GM12872 (cell line): ENCODE measurements around the gene RILPL2.
A peak's percentile ranks its signal among the peaks of the same experiment; 100 is the strongest.

Source experiments
- CTCF ChIP-seq: IDR thresholded peaks from 3 replicates; pipeline ENCODE4 v1.5.1; 2011; ENCODE audit warnings: low read depth, mild to moderate bottlenecking, low read length, moderate library complexity; ENCODE audit not compliant: insufficient read depth

RILPL2 gene

GRCh38 chr12:123389560-123390351, 46.7 kb downstream of the RILPL2 start:
- no peak for TF ChIP-seq CTCF

GRCh38 chr12:123388951-123389559, 47.4 kb downstream of the RILPL2 start:
- no peak for TF ChIP-seq CTCF

GRCh38 chr12:123388177-123388950, 48.1 kb downstream of the RILPL2 start:
- TF ChIP-seq CTCF, result no peak

GRCh38 chr12:123387508-123388176, 48.8 kb downstream of the RILPL2 start:
- TF ChIP-seq CTCF, result no peak

- no peak for TF ChIP-seq CTCF
Measured at GRCh38 chr12:123384994-123385376, 51.5 kb downstream of the RILPL2 start.

- TF ChIP-seq CTCF, result peak; percentile 27; the same call in 1 of the 3 replicates
Measured at GRCh38 chr12:123384318-123384993, 52.0 kb downstream of the RILPL2 start.
